Stimulated activated CD8-positive, alpha-beta memory T cell treated with anti-CD3 and anti-CD28 coated beads, Interleukin-12 subunit alpha, Interleukin-12 subunit beta, amount 100 ng/mL, for 24 hours (primary cell): Measurements from ENCODE around the gene SNRNP70.
"Not testable (repeated sequence)": the region's sequence is repeated elsewhere in the genome, so short reads cannot be mapped to it uniquely, and the experiment has no call there.

ENCODE experiments used
- DNase-seq: peaks from one replicate; pipeline ENCODE4 v3.0.0-alpha.2; 2020; ENCODE audit errors: extremely low read depth

Gene SNRNP70

GRCh38 chr19:49064768-49065611, 20.3 kb upstream of the SNRNP70 start, which contains the start of gene NTF4:
NTF4 (minus strand) TSS chr19:49064818; CDS start chr19:49061997, 2,821 bp downstream.
- DNase-seq: no peak

GRCh38 chr19:49065905-49066512, 19.2 kb upstream of the SNRNP70 start:
- no peak for DNase-seq

DNA sequence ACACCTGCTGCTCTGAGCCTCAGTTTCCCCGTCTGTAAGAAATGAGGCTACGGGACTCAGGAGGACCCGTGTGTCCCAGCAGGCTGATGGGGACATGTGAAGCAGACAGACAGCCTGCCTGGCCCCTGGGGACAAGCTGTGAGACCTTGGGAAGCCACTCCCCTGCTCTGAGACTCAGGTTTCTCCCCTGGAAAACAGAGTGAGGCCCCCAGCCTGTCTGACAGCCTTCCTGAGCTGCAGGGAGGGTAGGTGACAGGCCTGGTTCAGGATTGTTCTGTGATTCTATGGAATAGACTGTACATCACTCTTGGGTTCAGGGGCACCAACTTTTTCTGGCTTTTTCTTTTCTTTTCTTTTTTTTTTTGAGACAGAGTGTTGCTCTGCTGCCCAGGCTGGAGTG, 17.7 kb upstream of the SNRNP70 start:
- DNase-seq: no peak

DNA sequence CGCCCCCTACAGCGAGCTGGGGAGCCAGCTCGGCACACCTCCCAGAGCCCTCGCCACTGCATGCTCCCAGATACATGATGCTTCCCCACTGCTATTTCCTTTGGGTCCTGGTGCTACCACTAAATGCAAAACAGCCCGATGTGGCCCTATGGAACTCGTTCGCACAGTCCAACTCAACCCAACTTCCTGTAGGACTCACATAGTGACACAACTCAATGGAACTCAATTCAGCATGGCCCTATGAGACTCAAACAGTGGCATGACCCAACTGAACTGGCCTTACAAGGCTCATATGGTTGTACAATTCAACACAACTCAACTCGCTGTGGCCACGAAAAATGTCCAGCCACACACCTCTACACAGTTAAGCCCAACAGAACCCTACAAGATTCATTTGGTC, 16.2 kb upstream of the SNRNP70 start:
- no peak for DNase-seq

GRCh38 chr19:49070416-49070815, 14.8 kb upstream of the SNRNP70 start:
- no peak for DNase-seq

DNA sequence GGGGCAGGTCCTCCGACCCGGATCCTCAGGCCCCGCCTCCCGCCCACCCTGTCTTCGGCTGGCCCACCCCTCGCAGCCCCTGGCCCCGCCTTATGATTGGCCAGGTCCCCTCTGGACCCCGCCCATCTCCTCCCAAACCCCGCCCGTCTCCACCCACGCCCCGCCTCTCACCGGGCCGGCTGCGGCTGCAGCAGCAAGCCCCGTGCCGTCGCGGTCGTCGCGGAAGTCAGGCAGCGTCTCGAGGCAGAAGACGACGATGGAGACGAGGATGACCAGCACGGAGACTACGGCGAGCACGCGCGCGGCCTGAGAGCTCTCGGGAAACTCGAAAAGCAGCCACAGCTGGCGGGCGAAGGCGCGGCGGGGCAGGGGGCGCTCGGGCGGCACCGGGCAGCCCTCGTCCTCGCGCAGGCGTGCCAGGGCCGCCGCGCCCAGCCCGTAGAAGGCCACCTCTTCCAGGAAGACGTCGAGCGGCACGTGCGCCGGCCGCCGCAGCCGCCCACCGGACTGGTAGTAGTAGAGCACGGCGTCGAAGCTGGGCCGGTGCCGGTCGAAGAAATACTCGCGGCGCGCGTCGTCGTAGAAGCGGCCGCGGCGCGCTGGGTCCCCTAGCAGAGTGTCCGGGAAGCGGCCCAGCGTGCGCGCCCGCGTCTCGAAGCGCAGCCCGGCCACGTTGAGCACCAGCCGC, 13.2 kb upstream of the SNRNP70 start:
- no peak for DNase-seq

DNA sequence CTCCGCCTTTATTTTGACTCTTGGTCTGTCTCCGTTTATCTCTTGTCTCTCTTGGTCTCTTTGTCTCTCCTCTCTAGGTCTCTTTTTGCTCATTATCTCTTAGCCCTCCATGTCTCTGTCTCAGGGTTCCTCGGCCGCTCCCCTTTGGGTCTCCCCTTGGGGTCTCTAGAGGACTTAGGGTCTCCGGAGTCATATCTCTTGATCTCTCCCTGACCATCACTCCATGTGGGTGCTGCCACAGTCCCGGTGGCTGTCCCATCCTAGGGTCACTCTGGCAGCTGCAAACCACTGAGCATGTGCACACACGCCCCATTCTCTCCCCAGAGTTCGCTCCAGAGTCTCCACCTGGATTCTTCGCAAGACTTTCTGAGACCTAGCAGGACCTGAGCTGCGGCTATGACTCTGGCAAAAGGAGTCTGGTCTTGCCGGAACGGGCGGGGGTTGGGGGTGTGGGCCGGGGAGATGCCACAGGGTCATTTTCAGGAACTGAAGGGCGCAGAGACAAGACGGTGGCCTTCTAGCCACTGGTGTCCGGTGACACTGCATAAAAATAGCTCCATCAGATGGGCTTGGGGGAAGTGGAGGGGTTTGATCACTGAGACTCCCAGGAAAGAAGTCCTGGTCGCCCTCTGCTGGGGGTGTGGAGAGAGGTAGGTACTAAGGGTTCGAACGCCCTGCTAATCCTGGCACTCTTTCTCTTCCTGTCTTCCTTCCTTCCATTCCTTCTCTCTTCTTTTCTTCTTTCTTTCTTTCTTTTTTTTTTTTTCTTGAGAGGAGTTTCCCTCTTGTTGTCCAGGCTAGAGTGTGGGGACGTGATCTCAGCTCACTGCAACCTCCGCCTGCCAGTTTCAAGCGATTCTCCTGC, 11.5 kb upstream of the SNRNP70 start:
- no peak for DNase-seq

GRCh38 chr19:49074869-49075268, 10.4 kb upstream of the SNRNP70 start:
- DNase-seq: not testable (repeated sequence)

DNA sequence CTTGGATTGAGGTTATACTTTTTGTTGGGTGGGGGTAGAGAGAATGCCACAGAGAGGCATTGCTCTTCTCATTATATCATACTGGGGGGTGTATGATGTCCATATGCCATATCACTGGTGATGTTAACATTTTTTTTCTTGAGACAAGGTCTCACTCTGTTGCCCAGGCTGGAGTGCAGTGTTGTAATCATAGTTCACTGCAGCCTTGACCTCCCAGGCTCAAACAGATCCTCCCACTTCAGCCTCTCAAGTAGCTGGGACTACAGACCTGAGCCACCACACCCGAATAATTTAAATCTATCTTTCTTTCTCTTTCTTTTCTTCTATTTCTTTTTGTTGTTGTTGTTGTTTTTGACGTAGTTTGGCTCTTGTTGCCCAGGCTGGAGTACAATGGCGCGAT, 4.9 kb upstream of the SNRNP70 start:
- no peak for DNase-seq

GRCh38 chr19:49081273-49081672, 4.0 kb upstream of the SNRNP70 start:
- no peak for DNase-seq

GRCh38 chr19:49084206-49085019, 838 bp upstream of the SNRNP70 start:
- DNase-seq: no peak

DNA sequence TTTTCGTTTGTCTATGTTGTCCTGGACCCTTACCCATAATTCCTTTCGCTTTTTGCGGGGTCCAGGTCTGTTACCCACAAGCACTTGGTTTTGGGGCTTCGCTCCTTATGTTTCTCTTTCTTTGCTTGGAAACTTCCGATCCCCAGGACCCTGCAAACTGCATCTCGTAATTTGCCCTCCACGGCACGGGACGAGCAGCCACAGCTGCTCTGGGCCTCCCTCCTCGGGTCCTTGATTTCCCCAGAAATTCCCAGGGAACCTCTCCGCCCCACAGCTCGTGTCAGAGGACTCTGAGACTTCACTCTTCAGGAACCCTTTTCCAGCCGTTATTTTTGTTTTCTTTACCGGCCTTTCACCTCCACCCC, 599 bp downstream of the SNRNP70 start:
- no peak for DNase-seq

- DNase-seq: no peak
Measured at GRCh38 chr19:49086296-49086695, 1.0 kb downstream of the SNRNP70 start.

DNA sequence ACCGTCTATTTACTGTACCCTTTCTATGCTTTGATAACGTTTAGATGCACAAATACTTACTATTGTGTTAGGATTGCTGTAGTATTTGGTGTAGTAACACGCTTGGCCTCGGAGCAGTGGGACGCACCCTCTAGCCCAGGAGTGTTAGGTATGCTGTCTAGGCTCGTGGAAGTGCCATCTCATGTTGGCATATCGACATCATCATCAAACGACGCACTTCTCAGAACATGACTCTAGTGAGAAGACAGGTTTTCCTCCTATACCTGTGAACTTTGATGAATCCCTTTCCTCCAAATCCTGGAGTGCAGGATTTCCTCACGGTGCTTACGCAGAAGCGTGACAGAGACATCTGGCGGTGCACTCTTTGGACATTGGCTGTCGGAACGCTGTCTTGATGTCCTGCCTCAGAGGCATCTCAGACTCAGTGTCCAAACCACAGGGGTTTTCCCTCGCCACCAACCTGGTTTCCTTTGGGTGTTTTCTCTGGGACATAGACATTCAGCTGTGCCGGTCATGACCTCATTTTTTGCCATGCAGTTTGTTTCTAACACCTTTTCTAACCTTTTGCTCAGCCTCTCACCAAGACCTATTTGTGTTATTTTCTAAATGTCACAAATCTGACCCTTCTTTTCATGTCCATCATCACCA, 6.3 kb downstream of the SNRNP70 start:
- no peak for DNase-seq

GRCh38 chr19:49092686-49093085, 7.4 kb downstream of the SNRNP70 start:
- no peak for DNase-seq

DNA sequence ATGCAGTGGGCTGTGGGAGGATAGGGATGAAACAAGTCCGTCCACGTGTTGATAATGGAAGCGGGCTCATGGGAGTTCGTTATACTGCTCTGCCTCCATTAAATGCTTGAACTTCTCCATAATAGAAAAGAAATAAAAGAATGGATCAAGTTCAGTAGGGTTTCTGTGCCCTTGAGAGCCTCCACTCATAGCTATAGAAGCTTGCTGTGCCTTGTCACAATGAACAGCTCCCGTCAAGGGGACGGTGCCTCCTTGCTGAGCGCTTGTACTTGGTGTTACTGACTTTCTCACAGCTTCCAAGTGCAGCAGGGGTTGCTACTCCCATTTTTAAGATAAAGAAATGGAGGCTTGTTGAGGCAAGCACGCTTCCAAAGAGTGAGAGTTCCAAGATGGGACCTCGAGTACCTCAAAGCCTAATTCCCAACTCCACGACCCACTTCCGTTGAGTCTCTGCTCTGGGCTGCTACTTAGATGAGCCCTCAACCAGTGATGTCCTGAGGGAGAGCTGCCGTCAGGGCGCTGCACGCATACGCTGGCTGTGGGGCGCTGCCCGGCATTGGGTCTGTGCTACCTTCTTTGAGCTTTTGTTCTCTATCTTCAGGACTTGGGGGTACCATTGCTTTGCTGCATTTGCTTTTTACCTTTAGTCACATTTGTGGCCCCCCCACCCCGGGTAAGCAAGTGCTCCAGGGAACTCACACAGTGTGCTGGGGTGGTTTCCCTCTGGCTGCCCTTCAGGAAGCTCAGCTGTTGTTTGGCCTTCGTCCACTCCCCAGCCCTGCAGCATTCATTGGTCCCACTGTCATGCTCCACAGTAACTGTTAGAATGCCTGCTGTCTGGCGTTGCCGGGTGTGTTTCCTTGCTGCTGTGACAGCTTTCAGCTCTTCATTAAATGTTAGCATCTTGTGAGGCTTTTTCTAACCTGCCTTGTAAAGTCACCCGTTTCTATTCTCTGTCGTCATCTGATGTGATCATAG, 9.5 kb downstream of the SNRNP70 start:
- no peak for DNase-seq

GRCh38 chr19:49097453-49098288, 12.4 kb downstream of the SNRNP70 start:
- no peak for DNase-seq

GRCh38 chr19:49098795-49099194, 13.5 kb downstream of the SNRNP70 start:
- no peak for DNase-seq
